LNCaP clone FGC (cell line): ENCODE measurements around the gene NELFA.

Experiments
- DNase-seq: peaks from one replicate; pipeline ENCODE4 v3.0.0-alpha.2; 2011; ENCODE audit warnings: low read depth
- H3K4me3 ChIP-seq: 2 replicates; pipeline ENCODE4 v1.5.1; 2011; ENCODE audit warnings: mild to moderate bottlenecking, low read depth, low read length, control low read depth
- TF ChIP-seq, protein P1 (sequence below): IDR thresholded peaks from 2 replicates; pipeline ENCODE4 v1.5.1; 2012; ENCODE audit warnings: mild to moderate bottlenecking; ENCODE audit not compliant: control insufficient read depth, insufficient read depth; ENCODE audit errors: extremely low read depth

Gene NELFA

DNA sequence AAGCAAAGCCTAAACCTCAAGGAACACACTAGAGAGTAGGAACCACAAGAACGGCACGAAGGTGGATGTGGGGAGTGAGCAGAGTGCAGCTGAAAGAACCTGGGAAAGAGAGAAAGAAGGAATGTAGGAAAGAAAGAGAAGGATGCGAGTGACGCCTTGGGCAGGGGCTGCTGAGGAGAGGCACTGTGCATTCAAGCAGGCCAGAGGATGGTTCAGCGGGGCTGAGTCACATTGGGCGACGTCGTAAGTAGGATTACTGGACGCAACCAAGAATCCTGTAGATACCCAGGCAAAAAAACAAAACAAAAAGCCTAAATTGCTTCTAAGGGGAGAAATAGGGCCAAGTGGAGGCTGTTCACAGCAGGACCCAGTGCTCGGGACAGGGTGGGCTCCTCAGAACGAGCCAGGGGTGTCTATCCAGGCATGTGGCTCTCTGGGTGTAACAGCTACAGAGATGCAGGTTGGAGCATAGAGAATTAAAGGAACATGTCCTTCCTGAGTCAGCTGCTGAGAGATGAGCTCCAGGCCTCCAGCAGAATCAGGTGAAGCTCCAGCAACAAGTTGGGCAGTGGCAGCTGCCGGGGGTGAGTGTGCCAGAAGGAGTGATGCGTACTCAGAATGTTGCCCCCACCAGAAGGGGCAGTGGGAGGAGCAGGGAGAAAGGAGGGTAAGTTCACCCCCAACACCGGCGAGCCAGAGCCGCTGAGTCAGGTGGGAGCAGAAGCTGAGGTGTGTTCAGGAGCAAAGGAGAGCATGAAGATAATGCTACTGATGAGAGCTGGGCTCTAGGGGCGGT is 38.6 kb downstream of the NELFA start:
- DNase-seq = no peak
- TF ChIP-seq, protein P1, sequence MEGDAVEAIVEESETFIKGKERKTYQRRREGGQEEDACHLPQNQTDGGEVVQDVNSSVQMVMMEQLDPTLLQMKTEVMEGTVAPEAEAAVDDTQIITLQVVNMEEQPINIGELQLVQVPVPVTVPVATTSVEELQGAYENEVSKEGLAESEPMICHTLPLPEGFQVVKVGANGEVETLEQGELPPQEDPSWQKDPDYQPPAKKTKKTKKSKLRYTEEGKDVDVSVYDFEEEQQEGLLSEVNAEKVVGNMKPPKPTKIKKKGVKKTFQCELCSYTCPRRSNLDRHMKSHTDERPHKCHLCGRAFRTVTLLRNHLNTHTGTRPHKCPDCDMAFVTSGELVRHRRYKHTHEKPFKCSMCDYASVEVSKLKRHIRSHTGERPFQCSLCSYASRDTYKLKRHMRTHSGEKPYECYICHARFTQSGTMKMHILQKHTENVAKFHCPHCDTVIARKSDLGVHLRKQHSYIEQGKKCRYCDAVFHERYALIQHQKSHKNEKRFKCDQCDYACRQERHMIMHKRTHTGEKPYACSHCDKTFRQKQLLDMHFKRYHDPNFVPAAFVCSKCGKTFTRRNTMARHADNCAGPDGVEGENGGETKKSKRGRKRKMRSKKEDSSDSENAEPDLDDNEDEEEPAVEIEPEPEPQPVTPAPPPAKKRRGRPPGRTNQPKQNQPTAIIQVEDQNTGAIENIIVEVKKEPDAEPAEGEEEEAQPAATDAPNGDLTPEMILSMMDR = no peak
- H3K4me3 ChIP-seq = no peak overlapping the region

DNA sequence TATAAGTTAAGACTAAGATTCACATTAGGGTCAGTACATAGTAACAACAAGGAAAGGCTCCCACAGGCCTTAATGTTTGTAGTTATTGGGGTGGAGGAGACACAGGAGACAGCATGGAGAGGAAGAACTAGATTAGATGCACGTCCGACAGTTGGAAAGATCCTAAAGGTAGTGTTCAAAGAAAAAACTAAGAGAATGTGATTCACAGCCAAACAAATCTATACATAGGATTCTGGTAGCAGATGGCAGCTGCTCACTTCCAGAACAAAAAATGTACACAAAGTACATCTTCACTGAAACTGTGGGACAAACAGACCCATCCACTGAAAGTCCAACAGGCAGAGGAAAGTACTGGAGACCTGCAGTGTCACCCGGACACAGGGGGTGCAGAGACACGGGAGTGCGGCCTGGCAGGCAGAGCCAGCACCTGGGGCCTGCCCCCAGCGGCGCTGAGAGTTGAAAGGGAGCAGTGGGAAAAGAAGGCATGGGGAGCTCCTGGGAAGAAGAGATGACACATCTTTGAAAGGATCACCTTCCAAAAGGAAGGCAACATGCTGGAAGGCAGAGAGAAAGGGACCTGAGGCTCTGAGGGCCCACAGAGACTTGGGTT is 40.0 kb downstream of the NELFA start:
- no peak for DNase-seq
- H3K4me3 ChIP-seq = no peak overlapping the region
- TF ChIP-seq, protein P1 = no peak

DNA sequence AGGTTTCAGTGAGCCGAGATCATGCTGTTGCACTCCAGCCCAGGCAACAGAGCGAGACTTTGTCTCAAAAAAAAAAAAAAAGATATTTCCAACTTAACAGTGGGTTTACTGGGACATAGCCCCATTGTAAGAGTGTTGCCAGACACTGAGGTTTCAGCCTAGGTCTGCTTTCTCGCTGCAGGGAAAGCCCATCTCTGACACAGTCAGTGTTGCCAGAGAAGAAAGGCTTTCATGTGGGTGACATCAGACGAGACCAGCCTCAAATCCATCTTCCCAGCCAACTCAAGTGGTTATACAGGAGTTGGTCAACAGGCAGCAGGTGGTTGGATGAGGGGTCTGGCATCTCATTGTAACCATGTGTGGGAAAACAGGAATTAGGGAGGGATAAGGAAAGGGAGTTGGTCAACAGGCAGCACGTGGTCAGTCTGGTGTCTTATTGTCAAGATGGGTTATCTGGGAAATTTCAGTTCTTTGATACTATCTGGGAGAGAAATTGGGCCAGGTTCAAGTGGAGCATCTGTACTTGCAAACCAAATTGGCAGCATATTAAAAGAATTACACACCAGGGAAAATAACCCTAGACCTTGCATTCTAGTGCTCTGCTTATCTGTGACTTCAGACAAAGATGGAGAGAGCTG is 41.1 kb downstream of the NELFA start:
- no peak overlapping the region for H3K4me3 ChIP-seq
- DNase-seq = no peak
- TF ChIP-seq, protein P1 = no peak

DNA sequence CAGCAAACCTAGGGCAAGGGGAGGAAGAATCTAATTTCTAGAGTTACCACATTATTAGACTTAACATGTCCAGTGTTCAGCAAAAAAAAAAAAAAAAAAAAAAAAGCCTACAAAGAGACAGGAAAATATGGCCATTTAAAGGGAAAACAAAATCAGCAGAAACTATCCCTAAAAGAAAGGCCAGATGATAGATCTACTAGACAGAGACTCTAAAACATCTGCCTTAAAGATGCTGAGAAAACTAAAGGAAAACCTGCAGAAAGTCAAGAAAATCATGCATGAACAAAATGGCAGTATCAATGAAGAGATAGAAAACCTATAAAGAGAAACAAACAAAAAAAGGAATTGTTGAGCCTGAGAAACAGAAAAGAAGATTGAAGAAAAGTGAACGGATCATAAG is 43.8 kb downstream of the NELFA start:
- no peak for DNase-seq
- no peak overlapping the region for H3K4me3 ChIP-seq

DNA sequence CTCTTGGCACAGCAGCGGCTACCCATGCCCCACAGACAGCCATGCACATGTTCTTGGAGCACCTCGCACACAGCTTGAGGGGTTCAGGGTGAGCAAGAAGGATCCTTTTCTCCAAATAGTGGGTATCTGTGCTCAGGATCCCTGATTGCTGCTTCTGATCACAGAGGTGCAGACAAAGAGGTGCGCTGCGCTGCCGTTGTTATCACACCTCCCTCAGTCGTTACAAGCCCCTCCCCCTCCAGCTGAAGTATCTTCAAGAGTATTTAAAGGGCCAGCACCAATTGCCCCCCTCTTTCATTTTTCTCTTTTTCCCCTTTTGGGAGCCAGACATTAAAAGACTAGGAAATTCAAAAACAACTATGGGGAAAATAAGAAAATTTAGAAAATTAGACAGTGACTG is 44.3 kb downstream of the NELFA start:
- DNase-seq = no peak
- TF ChIP-seq, protein P1 = no peak
- H3K4me3 ChIP-seq = no peak overlapping the region

More for the DNA sequence above, 43.8 kb downstream of the NELFA start:
- TF ChIP-seq, protein P1 = no peak

DNA sequence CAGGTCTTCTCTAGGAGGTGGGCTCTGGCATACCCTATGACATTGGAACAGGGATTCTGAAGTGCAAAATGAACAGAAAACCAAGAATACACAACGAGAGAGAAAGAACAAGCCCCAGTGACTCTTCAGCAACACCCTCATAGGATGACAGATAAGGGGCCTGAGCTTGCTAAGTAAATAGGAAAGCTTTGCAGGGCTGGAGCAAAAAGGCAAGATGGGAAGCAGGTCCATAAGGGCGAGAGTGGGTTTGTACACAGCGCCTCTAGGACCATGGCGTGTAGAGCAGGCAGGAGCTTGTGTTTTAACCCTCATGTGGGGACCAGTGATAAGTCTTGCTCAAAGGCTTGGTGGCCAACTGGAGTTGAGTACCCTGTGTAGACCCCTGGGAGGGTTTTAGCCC is 45.8 kb downstream of the NELFA start:
- no peak for DNase-seq
- no peak overlapping the region for H3K4me3 ChIP-seq
- TF ChIP-seq, protein P1 = no peak
